Stimulated activated CD4-positive, alpha-beta T cell treated with anti-CD3 and anti-CD28 coated beads, Interleukin-15, amount 100 ng/mL, for 24 hours (primary cell): ENCODE data around the gene EGFL8.
"Not testable (repeated sequence)": the region's sequence is repeated elsewhere in the genome, so short reads cannot be mapped to it uniquely, and the experiment has no call there.

Source experiments
- DNase-seq: peaks from one replicate; pipeline ENCODE4 v3.0.0-alpha.2; 2020

EGFL8 gene

DNA sequence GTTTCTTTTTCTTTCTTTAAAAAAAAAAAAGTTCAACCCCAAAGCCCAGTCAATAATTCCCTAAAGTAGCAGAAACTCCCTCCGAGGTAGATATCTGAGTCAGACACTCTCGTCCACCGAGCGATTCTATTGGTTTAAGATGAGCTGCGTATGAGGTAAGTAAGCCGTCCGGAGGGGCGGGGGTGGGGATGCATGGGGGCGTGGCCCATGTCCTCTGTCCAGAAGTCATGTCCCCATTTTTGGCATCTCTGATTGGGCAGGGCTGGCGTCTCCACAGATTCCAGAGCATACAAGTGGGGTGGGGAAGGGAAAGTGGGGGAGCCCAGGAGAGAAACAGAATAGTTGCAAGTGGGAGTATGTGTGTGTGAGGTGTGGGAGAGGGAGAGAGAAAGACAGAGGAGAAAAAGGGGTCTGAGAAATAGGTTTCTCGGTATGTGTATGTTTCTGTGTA lies 21.3 kb downstream of the EGFL8 start:
- DNase-seq = peak; percentile 77

DNA sequence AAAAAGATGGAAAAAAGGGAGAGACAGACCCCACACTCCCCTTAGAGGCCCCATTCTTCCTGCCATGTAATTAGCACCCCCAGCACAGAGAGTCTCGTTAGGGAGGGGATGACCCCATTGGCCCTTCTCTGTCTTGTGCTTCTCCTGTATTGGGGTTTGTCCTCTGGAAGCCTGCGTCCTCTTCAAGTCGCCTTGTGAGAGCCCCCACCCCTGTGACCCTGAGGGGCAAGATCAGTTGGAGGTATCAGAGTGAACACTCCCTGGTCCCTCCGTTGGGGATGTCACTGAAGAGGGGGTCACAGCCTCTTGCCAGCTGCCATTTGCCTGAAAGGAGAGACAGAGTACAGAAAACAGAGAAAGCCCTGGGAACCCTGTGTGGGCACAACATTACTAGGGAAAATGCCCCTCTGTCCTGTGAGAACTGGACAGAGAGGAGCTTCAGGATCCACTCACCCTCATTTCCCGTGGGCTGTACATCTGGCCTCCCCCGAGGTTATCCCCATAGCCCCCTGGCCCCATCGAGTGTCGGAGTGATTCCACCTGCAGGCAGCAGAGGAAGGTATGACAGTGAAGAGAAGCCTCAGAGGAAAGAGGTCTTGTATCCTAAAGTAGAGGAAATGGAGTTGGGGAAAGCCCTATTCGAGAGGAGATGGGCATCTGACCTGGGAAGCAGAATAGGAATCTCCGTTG lies 21.9 kb downstream of the EGFL8 start:
- DNase-seq = not testable (repeated sequence)

DNA sequence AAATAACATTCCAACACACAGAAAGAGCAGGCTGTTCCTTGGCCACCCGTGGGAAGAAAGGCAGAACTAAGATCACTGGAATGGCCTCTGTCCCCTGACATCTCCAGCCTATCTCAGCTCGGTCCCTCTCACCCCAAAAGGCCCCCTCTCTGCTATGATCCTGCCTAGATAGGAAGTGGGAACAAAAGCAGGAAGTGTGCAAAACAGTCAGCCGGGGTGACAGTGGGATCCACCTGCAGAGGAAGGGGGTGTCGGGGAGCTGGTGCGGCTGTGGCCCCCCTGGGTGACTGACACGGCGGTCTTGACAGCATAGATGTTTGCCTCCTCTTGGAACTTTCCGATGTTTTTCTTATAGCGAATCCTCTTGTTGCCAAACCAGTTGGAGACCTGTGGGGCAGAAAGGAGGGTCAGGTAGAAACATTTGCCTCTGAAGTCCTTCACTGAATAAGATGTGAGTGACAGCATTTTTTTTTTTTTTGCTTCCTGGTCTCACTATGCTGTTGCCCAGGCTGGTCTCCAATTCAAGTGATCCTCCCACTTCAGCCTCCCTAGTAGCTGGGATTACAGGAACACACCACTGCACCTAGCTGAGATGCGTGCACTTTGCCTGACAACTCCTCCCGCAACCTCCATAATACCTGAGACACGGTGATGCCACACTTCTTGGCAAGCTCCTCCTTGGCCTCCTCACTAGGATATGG lies 22.8 kb downstream of the EGFL8 start:
- DNase-seq = no peak

DNA sequence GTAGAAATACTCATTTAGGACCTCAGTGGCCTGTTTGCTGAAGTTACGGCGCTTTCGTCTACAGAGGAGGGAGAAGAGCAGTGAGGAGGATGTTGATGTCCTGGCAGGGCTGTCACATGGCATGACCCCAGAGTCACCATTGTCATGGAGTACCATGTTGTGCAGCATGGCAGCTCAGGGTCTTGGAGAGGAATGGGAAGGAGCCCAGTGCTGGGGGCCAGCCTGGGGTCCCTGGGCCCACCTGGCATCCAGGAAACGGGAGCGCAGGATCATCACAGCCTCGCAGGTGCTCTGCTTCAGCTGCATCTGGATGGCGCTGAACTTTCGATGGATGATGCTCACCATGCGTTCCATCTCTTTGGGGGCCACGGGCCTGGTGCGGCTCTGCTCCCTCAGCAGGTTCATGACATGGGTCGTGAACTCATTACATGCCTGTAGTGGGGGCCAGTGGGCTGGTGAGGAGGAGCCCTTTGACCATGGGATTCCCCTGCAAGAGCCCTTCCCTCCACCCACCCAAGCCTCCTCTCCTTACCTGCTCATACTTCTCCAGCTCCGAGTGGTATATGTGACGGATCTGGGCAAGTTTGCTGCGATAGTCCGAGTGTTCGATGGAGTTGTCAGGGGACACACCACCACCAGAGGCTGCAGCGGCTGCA lies 23.5 kb downstream of the EGFL8 start:
- not testable (repeated sequence) for DNase-seq

- no peak for DNase-seq
These were observed 24.1 kb downstream of the EGFL8 start for GRCh38 chr6:32188381-32189068.

- no peak for DNase-seq
These were observed 24.8 kb downstream of the EGFL8 start for GRCh38 chr6:32189069-32189741.

GRCh38 chr6:32189742-32190053 lies 25.3 kb downstream of the EGFL8 start:
- no peak for DNase-seq

- DNase-seq = peak; percentile 93
These were observed 25.9 kb downstream of the EGFL8 start, which contains the start of gene PBX2 for GRCh38 chr6:32190054-32190851. Gene PBX2 (minus strand): TSS chr6:32190202. CDS start chr6:32189915, 287 bp downstream.

- no peak for DNase-seq
These were observed 26.7 kb downstream of the EGFL8 start for GRCh38 chr6:32190911-32191677.

- DNase-seq = no peak
These were observed 27.6 kb downstream of the EGFL8 start for GRCh38 chr6:32191696-32192607.

- peak; percentile 71 for DNase-seq
These were observed 28.2 kb downstream of the EGFL8 start, which contains the start of gene GPSM3 for GRCh38 chr6:32192608-32193039. Gene GPSM3 (minus strand): TSS chr6:32192643. CDS start chr6:32192513, 130 bp downstream.

GRCh38 chr6:32193096-32193495 lies 28.7 kb downstream of the EGFL8 start:
- DNase-seq = not testable (repeated sequence)

DNA sequence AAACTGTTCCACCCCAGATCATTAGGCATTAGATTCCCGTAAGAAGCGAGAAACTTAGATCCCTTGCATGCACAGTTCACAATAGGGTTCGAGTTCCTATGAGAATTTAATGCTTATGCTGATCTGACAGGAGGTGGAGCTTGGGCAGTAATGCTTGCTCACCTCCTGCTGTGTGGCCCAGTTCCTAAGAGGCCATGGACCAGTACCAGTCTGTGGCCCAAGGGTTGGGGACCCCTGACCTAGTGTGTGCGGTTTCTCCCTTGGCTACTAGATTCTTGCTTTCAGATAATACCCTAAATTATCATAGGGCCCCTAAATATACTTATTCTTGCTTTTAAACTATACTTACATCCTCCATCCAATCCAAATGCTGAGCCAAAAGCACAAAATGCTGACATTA lies 30.0 kb downstream of the EGFL8 start:
- DNase-seq = no peak

DNA sequence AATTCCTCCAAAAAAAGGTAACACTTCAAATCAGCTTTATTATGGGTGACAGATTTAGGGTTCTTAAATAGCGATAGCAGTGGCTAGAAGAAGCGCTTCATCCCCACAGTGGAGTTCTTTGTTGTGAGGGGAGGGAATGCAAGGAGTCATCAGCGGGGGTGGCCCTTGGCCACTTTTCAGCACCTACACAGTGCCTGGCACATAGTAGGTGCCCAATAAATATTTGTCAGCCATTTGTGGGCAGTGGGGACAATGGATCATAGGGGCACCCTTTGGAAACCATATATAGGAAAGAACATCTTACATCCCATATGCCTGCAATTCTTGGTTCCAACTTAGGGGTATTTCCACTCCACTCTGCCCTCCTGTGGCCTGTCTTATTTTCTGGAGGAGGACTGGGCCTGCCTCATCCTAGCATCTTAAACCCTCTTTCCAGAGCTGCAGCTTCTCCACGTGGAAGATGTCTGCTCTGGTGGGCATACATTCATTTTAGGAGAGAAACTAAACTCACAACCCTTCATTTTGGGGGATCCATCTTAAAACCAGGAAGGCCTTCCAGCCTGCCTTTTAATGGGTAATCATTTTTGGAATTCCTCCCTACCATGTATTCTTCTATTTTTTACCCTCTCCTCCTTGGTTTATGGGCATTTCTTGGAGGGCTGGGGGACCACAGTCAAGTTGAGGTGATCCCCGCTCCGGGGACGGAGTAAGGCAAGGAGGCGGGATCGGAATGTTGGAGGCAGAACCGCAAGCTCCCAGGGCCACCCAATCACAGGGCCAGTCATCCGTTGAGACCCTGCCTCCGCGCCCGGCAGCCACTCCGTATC lies 30.6 kb downstream of the EGFL8 start:
- peak; percentile 43 for DNase-seq

DNA sequence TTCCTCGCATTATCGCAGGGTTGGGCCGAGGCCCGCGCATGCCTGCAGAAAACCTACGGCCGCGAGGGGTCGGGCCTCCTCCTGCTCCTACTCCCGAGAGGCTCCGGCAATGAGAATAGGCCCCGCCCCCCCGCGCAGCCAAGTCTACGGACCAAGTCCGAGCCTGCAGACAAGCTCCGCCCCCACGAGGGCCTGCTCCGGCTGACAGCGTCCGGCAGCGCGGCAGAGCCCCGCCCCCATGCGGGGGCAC lies 31.2 kb downstream of the EGFL8 start:
- peak; percentile 100 for DNase-seq

GRCh38 chr6:32195902-32196681 lies 31.7 kb downstream of the EGFL8 start:
- DNase-seq = peak; percentile 84

GRCh38 chr6:32196682-32197616 lies 32.6 kb downstream of the EGFL8 start:
- no peak for DNase-seq
